GM03348 (cell line): ENCODE data around the gene ZNF878.

Experiments used
- DNase-seq: peaks from one replicate; pipeline ENCODE4 v3.0.0; 2012; ENCODE audit warnings: low spot score

ZNF878 gene

DNA sequence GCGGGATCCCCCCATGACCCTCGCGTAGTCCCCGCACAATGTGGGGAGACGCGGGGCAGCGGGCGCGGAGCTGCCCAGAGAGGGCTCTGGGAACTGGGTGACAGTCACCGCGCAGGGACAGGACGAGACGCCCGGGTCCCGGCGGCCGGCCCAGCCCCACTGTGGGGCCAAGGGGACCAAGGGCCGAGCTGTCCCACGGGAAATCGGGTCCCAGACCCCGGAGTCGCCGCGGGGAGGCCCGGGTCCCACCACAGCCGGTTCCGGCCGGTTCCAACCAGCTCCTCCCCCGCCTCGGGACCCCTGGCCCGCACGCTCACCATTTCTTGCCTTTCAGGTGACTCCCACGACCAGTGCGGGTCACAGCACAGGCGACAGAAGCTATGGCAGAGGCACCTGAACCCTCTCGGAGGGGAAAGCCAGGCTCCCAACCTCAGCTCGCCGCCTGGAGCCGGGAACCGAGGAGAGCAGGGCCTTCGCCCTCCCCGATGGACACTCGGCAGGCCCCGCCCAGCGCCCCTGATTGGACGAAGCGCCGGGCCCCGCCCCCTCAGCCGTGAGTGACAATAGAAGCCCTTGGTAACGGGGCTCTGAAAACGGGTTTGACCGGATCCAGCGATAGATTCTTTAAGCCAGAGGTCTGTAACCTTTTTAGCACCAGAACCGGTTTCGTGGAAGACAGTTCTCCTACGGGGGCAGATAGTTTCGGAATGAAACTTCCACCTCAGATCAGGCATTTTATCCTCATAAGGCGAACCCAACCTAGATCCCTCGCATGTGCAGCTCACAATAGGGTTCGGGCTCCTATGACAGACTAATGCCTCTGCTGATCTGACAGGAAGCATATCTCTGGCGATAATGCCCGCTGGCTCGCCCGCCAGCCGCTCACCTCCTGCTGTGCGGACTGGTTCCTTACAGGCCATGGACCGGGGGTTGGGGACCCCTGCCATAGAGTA lies 17.3 kb downstream of the ZNF878 start, which contains the start of gene ZNF433:
Gene ZNF433, minus strand, starts transcription at position 460 of the 953 bp plus-strand sequence. Its CDS starts 140 bp downstream, at position 320.
- peak; percentile 99 for DNase-seq

GRCh38 chr19:12034620-12035019 lies 18.1 kb downstream of the ZNF878 start:
- DNase-seq = peak; percentile 21

DNA sequence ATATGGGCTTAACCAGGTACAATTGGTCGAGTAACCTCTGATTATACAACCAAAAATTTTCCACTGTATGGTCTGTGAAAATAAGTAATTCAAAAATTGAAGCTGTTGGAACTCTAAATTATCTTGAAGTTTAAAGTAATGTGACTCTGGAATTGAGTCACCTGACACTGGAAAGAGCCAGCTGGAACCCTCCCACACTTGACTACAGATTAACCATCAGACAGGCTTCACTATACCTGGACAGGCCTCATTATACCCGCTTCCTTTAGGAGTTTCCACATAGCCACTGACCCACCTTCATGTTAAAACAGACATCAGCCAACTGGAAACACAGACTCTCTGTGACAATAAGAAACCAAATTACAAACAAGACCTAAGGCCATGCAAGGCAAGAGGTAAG lies 18.6 kb downstream of the ZNF878 start:
- no peak for DNase-seq

- no peak for DNase-seq
These were observed 37.0 kb downstream of the ZNF878 start for GRCh38 chr19:12015753-12016116.

- DNase-seq = no peak
These were observed 37.6 kb downstream of the ZNF878 start for GRCh38 chr19:12015015-12015752.

GRCh38 chr19:12000152-12000981 lies 52.4 kb downstream of the ZNF878 start:
- DNase-seq = no peak

DNA sequence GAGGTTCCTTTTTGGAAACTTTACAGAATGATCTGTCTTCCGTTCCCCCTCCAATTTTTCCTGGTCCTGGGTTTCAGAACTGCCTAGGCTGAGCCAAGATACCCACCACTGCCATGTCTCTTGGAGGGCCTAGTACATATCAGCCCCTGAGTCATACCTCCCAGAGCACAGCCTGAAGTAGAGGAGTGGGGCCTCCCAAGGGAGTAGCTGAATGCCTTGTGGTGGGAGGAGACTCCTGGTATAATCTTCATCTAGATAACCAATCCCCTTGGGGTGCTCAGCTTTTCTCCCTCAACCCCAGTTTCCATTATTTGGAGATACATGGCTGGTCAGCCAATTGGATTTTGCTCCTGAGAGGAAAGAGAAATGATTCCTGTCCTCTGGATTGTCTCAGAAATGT lies 57.6 kb downstream of the ZNF878 start:
- peak; percentile 32 for DNase-seq
